NCI-H1694 treated with DMSO at 0.1 percent for 48 hours (cell line): ENCODE data around the gene AKNAD1.
"Not testable (repeated sequence)": the region's sequence is repeated elsewhere in the genome, so short reads cannot be mapped to it uniquely, and the experiment has no call there.

Source experiments
- DNase-seq: peaks from one replicate; lab custom pipeline; 2025; lab: John Stamatoyannopoulos, UW

Gene AKNAD1

DNA sequence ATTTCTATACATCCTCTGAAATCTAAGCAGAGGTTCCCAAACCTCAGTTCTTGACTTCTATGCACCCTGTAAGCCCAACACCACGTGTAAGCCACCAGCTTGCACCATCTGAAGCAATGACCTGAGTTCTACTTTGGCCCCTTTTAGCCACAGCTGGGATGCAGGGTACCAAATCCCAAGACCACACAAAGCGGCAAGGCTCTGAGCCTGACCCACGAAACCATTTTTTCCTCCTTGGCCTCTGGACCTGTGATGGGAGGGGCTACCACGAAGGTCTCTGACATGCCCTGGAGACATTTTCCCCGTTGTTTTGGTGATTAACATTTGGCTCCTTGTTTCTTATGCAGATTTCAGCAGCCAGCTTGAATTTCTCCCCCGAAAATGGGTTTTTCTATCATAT lies 71.6 kb downstream of the AKNAD1 start:
- no peak for DNase-seq

DNA sequence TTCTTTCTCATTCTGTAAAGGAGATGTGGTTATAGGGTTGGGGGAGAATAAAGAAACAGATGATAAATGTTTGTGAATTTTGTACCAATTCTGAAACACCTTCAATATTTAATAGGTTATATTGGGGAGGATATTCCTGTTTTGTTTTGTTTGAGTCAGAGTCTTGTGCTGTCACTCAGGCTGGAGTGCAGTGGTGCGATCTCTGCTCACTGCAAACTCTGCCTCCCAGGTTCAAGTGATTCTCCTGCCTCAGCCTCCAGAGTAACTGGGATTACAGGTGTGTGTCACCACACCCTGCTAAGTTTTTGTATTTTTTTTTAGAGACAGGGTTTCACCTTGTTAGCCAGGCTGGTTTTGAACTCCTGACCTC lies 75.3 kb downstream of the AKNAD1 start:
- not testable (repeated sequence) for DNase-seq

DNA sequence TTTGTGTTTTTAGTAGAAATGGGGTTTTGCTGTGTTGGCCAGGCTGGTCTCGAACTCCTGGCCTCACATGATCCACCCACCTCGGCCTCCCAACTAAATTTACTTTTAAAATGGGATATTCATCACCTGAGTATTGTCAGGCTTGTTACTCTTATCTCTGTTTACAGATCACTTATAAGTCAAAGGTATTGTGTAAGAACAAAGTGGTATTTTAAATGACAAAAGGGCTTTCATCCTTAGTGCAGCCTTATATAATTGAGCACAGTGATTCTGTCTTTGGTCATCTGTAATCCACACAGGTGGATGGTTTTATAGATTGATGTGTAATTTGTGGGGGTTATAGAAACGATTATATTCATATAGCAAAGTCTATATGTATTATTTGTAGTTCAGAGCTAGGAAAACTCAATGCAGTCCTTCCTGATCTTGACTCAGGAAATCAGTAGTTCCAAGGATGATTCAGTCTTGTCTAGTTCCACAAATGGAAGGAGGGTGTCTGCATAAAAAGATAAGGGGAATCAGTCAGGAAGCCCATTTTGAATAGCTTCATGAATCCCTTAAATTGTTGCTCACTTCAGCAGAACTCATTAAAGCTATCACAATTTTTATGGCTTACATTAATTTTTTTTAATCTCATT lies 75.8 kb downstream of the AKNAD1 start:
- DNase-seq, result no peak

DNA sequence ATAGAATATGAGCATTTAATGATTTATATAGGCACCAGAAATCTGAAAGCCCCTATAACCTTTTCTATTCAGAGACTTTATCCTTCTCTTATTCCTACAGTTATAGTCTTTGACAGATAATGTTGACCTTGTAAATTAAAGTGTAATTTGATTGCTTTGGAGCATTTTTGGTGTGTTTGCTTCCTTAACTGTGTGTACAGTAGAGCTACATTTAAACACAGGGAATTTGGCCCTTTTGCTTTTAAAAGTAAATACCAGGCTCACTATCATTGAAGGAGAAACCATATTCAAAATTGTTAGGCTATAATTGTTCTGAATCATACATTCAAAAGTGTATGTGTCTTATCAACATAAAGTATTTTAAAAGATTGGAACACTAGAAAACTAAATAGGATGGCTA lies 77.4 kb downstream of the AKNAD1 start:
- no peak for DNase-seq

DNA sequence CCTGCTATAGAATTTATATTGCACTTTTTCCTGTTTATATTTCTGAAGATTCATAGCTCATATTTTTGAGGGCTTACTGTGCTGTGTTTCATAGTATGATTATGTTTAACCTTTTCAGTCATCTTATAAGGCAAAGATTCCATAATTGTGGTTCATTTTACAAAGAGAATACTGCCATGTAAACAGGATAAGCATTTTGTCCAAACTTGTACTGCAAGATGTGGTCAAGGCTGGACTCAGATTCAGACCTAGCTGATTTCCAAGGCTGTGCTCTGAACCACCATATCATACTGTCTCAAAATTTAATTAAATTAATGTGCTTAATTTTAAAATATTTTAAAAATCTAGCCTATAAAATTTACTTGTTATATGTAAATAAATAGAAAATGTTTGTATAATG lies 79.1 kb downstream of the AKNAD1 start:
- no peak for DNase-seq

DNA sequence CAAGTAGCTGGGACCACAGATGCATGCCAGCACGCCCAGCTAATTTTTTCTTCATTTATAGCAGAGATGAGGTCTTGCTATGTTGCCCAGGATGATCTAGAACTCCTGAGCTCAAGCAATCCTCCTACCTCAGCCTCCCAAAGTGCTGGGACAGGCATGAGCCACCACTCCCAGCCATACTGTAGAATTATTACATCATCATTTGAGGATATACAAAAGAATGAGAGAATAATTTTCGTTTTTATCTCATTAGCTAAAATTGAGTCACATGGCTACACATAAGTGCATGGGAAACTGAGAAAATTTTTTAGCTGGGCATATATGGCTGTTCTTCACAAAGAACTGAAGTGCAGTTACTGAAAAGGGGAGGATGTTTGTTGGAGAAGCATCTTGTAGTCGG lies 89.2 kb downstream of the AKNAD1 start:
- no peak for DNase-seq

DNA sequence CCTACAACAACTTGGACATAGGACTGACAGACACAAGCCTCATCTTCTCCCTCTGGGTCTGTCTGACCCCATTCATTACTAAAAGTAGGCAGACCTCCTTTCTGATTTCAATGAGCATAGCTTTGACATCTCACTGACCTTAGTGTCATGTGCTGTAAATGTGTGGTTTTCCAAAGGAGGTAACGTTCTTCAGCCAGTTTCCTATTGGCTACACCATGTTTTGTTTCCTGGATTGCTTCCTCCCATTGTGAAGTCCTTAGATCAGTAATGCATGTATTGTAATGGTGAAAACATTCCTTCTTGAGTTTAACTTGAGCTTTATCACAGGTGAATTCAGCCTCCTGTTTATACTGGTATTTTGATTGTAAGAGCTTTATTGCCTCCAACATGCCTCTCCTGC lies 89.8 kb downstream of the AKNAD1 start:
- DNase-seq, result no peak
